Measurements from ENCODE around the gene RSBN1.
A peak's percentile ranks its signal among the peaks of the same experiment; 100 is the strongest.

RSBN1 gene

DNA sequence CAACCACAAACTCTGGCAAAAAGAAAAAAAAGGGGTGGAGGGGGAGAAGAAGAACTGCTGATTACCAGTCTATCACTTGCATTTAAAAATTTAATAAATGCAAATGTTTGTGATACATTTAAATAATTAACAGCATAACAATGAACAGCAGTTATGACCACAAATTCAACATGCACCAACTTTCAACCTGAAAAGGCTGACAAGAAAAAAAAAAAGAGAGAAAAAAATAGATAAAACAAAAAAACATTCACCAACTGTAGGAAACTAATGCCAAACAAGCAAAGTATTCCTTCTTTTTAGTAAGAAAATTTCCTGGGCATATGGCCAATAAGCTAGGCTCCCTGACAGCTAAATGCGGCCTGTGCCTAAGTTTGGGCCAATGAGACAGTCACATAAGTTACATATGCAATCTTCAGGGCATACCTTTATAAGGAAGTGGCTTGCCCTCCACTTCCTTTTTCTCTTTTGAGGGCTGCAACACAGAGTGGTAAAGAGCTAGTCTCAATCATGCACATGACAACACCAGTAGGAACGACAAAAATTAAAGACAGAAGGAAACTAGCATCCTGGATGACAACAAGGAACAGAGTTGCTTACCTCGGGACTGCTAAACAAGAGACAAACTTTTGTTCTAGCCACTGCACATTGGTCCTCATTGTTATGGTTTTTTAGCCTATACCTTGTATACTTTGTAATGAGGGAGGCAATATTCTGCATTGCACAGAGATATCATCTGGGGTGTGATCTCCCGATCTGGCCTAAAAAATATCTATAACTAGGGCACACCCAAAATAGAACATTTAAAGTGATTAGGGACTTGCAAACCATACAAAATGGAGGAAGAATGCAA lies 28.8 kb downstream of the RSBN1 start:
- TF ChIP-seq, protein P1, sequence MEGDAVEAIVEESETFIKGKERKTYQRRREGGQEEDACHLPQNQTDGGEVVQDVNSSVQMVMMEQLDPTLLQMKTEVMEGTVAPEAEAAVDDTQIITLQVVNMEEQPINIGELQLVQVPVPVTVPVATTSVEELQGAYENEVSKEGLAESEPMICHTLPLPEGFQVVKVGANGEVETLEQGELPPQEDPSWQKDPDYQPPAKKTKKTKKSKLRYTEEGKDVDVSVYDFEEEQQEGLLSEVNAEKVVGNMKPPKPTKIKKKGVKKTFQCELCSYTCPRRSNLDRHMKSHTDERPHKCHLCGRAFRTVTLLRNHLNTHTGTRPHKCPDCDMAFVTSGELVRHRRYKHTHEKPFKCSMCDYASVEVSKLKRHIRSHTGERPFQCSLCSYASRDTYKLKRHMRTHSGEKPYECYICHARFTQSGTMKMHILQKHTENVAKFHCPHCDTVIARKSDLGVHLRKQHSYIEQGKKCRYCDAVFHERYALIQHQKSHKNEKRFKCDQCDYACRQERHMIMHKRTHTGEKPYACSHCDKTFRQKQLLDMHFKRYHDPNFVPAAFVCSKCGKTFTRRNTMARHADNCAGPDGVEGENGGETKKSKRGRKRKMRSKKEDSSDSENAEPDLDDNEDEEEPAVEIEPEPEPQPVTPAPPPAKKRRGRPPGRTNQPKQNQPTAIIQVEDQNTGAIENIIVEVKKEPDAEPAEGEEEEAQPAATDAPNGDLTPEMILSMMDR (IDR thresholded peaks at IDR 0.05; ENCODE audit: low read depth, low read length, missing control alignments) = no peak
- Histone ChIP-seq H3K4me3 (ENCODE audit: low read depth, low read length) (no peak overlapping the region), H3K27me3 (replicated peaks) (no peaks in the 10 kb centered on the region), H3K36me3 (replicated peaks) (no peaks in the 10 kb centered on the region), H3K27ac (no peak overlapping the region)
- in situ Hi-C loops (cut with HindIII; ENCODE audit: low pct_ligation_motif_present, low sequenced_read_pairs) = no loop called here
- peak; percentile 33 for DNase-seq

DNA sequence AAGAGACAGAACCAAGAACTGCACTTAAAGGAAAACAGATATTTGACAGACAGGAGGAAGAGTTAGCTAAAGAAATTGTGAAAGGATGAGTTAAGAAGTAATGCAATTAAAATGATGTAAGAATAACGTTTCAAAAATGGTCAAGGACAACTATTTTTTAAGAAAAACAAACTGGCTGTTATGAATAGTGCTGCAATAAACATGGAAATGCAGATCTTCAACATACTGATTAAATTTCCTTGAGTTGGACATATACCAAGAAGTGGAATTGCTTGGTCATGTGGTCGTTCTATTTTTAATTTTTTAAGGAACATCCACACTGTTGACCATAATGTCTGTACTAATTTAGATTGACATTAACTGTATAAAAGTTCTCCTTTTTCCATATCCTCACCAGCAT lies 29.9 kb downstream of the RSBN1 start:
- no peaks in the 10 kb centered on the region for H3K27me3 ChIP-seq (replicated peaks)
- no peak overlapping the region for H3K27ac ChIP-seq
- no peak for DNase-seq
- TF ChIP-seq, protein P1 (IDR thresholded peaks at IDR 0.05; ENCODE audit: low read depth, low read length, missing control alignments) = no peak
- H3K4me3 ChIP-seq (ENCODE audit: low read depth, low read length) = no peak overlapping the region
- in situ Hi-C loops (cut with HindIII; ENCODE audit: low pct_ligation_motif_present, low sequenced_read_pairs) = no loop called here
- H3K36me3 ChIP-seq (replicated peaks) = no peaks in the 10 kb centered on the region

DNA sequence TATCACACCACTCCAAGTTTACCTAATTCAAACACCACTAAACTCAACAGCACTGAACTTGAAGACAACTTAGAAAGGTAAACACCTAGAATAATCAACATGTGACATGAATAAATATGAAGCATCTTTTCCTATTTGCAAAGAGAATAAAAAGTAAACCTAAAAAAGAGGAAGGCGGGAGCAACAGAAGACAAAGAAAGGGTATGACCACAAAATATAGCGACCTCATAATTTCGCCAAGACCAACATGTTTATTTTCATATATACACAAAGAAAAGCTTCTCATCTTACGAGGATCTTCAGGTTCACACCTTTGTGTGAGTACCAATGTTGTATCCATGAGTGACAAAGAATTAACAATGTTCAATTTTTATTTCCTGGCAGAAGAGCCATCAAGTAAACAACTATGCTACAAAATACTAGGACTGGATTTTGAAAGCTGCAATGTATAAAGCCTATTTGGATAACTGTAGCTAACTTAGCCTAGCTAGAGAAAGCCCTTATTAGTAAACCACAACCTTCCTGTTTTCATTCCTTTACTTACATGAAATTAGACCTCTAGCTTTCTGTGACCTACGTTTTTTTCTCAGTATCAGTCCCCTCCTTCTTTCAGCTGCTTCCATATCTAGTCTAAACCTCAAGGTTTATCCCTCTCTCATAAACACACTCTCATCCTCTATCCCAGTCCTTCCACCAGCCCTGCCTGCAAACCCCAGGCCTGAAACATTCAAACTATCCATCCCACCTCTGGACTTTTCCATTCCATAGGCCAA lies 31.7 kb downstream of the RSBN1 start:
- TF ChIP-seq, protein P1 (IDR thresholded peaks at IDR 0.05; ENCODE audit: low read depth, low read length, missing control alignments) = no peak
- H3K4me3 ChIP-seq (ENCODE audit: low read depth, low read length) = no peak overlapping the region
- no peak overlapping the region for H3K27ac ChIP-seq
- no peaks in the 10 kb centered on the region for H3K36me3 ChIP-seq (replicated peaks)
- in situ Hi-C loops (cut with HindIII; ENCODE audit: low pct_ligation_motif_present, low sequenced_read_pairs) = no loop called here
- no peak for DNase-seq
- no peaks in the 10 kb centered on the region for H3K27me3 ChIP-seq (replicated peaks)

DNA sequence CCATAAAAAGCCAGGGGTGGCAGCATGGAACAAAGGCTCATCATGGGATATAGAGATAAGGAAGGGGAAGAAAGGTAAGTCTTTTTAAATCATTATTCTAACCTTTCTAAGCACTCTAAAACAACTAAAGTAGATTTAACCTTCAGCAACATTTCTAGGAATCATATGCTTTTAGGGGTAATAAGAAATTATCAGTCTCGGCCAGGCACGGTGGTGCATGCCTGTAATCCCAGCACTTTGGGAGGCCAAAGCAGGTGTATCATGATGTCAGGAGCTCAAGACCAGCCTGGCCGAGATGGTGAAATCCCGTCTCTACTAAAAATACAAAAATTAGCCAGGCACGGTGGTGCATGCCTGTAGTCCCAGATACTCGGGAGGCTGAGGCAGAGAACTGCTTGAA lies 32.7 kb downstream of the RSBN1 start:
- Histone ChIP-seq H3K36me3 (replicated peaks) (no peaks in the 10 kb centered on the region), H3K4me3 (ENCODE audit: low read depth, low read length) (no peak overlapping the region), H3K27me3 (replicated peaks) (no peaks in the 10 kb centered on the region), H3K27ac (no peak overlapping the region)
- TF ChIP-seq, protein P1 (IDR thresholded peaks at IDR 0.05; ENCODE audit: low read depth, low read length, missing control alignments) = no peak
- in situ Hi-C loops (cut with HindIII; ENCODE audit: low pct_ligation_motif_present, low sequenced_read_pairs) = no loop called here
- DNase-seq = no peak

DNA sequence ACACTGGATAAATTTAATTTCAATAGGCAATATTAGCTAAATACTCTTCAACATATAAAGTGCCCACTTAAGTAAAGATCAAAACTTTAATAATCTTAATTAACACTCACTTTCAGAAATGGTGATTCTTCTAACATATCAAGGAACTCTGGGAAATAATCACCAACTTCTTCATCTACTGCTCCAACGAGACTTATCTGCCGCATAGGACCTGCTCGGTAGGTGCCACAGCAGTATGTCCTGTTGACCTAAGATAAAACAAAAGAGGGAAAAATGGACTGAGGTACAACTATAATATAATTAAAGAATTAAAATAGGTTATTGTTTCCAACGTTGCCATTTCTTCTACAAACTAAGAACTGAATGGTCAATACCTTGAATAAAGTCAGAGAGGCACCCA lies 34.7 kb downstream of the RSBN1 start:
- DNase-seq = no peak
- H3K27ac ChIP-seq = no peak overlapping the region
- H3K36me3 ChIP-seq (replicated peaks) = no peaks in the 10 kb centered on the region
- in situ Hi-C loops (cut with HindIII; ENCODE audit: low pct_ligation_motif_present, low sequenced_read_pairs) = no loop called here
- TF ChIP-seq, protein P1 (IDR thresholded peaks at IDR 0.05; ENCODE audit: low read depth, low read length, missing control alignments) = no peak
- H3K27me3 ChIP-seq (replicated peaks) = no peaks in the 10 kb centered on the region
- no peak overlapping the region for H3K4me3 ChIP-seq (ENCODE audit: low read depth, low read length)
